ENCODE data around the gene SGSH.
A peak's percentile ranks its signal among the peaks of the same experiment; 100 is the strongest.

SGSH gene

GRCh38 chr17:80221351-80222105 lies 1.4 kb upstream of the SGSH start:
- TF ChIP-seq, protein P1, sequence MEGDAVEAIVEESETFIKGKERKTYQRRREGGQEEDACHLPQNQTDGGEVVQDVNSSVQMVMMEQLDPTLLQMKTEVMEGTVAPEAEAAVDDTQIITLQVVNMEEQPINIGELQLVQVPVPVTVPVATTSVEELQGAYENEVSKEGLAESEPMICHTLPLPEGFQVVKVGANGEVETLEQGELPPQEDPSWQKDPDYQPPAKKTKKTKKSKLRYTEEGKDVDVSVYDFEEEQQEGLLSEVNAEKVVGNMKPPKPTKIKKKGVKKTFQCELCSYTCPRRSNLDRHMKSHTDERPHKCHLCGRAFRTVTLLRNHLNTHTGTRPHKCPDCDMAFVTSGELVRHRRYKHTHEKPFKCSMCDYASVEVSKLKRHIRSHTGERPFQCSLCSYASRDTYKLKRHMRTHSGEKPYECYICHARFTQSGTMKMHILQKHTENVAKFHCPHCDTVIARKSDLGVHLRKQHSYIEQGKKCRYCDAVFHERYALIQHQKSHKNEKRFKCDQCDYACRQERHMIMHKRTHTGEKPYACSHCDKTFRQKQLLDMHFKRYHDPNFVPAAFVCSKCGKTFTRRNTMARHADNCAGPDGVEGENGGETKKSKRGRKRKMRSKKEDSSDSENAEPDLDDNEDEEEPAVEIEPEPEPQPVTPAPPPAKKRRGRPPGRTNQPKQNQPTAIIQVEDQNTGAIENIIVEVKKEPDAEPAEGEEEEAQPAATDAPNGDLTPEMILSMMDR (IDR thresholded peaks at IDR 0.05; ENCODE audit: low read length, missing control alignments): no peak
- peak overlapping the region; percentile 86 for H3K4me3 ChIP-seq (replicated peaks; ENCODE audit: low read depth, low read length)
- no peak for DNase-seq (ENCODE audit: low read depth)

GRCh38 chr17:80220736-80221215 lies 643 bp upstream of the SGSH start:
- no peak for DNase-seq (ENCODE audit: low read depth)
- TF ChIP-seq, protein P1 (IDR thresholded peaks at IDR 0.05; ENCODE audit: low read length, missing control alignments): no peak
- peak overlapping the region; percentile 86 for H3K4me3 ChIP-seq (replicated peaks; ENCODE audit: low read depth, low read length)

DNA sequence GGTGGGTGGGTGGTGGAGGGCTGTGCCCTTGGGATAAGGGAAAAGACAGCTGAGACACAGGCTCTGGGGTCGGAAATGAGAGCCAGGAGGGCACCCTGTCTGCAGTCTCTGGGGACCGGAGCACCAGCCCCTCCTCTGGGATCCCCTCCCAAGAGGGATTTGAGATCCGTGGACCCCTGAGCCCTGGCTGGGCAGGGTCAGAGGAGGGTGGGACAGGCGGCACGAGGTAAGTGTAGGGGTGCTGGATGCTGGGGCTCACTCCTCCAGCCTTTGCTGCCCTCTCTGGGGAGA lies 425 bp downstream of the SGSH start:
- H3K4me3 ChIP-seq (replicated peaks; ENCODE audit: low read depth, low read length): peak overlapping the region; percentile 86
- no peak for DNase-seq (ENCODE audit: low read depth)
- TF ChIP-seq, protein P1 (IDR thresholded peaks at IDR 0.05; ENCODE audit: low read length, missing control alignments): no peak

DNA sequence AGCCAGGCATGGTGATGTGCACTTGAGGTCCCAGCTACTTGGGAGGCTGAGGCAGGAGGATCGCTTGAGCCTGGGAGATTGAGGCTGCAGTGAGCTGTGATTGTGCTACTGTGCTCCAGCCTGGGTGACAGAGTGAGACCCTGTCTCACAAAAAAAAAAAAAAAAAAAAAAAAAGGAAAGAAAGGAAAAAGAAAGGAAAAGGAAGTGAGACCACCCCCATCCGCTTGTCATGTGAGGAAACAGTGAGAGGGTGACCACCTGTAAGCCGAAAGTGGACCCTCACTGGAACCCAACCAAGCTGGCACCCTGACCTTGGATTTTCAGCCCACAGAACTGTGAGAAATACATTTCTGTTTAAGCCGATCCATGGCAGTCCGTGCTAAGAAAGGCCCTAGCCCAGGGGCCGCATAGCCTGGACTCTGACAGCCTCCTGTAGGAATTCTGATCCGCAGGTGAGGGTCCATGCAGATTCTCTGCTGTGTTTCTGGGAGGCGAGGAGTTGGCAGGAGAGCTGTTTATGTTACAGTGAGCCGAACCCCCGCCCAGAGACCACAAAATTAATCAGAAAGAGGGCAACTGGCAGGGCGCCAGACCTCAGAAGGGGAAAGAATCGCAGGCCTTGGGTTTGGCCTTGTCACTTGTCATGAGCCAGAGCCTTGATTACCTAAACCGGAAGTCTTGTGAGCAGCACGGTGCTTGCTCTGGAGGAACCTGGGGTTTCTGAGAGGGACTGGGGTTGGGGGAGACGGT lies 945 bp downstream of the SGSH start:
- peak; percentile 73 for DNase-seq (ENCODE audit: low read depth)
- TF ChIP-seq, protein P1 (IDR thresholded peaks at IDR 0.05; ENCODE audit: low read length, missing control alignments): no peak

GRCh38 chr17:80218391-80218790 lies 1.7 kb downstream of the SGSH start:
- TF ChIP-seq, protein P1 (IDR thresholded peaks at IDR 0.05; ENCODE audit: low read length, missing control alignments): no peak
- H3K4me3 ChIP-seq (replicated peaks; ENCODE audit: low read depth, low read length): no peak overlapping the region
- DNase-seq (ENCODE audit: low read depth): no peak

More for the DNA sequence above, 945 bp downstream of the SGSH start:
- H3K4me3 ChIP-seq (replicated peaks; ENCODE audit: low read depth, low read length): peak overlapping the region; percentile 86

DNA sequence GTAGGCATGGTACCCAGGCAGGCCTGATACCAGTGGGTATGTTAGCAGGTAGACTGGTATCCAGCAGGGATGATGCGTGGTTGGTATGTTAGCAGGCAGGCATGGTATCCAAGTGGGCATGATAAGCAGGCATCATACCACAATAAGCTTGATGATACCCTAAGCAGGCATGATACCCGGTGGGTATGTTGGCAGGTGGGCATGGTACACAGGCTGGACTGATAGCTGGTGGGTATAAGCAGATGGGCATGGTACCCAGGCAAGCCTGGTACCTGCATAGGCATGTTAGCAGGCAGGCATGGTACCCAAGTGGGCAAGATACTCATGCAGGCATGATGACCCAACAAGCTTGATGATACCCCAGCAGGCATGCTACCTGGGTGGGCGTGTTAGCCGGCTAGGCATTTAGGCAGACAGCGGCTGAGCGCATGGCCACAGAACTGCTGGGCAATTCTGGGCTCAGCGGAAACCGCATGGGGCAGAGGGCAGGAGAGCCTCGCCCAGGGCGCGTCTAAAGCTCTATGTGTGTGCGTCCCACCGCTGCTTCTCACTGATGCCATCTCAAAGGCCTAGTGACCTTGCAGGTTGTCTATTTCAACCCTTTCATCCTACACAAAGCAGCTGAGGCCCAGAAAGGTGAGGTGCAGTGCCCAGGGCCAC lies 2.3 kb downstream of the SGSH start:
- no peak overlapping the region for H3K4me3 ChIP-seq (replicated peaks; ENCODE audit: low read depth, low read length)
- DNase-seq (ENCODE audit: low read depth): no peak
- TF ChIP-seq, protein P1 (IDR thresholded peaks at IDR 0.05; ENCODE audit: low read length, missing control alignments): no peak

All from fibroblast of pulmonary artery (primary cell).